ENCODE results near the gene ROBO2. TPM values are rescaled to one million over a fixed set of nuclear protein-coding genes. Genes with fewer than 3 reads are reported as not detected.

The ROBO2 gene
- polyA plus RNA-seq, 1 of the 3 experiments (the other 2 are of a cell fraction), result not detected

GRCh38 chr3:77052051-77052501, 12.2 kb downstream of the ROBO2 start:
- Histone ChIP-seq H3K9me2 (no peaks in the 10 kb centered on the region), H2AFZ (ENCODE audit: low read depth) (no peak overlapping the region), H3K9ac (no peak overlapping the region), H4K20me1 (ENCODE audit: insufficient read depth) (no peaks in the 10 kb centered on the region), H3K4me2 (no peak overlapping the region), H3K79me2 (ENCODE audit: insufficient read depth) (no peaks in the 10 kb centered on the region), H3K36me3 (replicated peaks in 1 of 2; ENCODE audit: control insufficient read depth in 1 of 2, insufficient read depth in 2 of 2, low read length in 1 of 2) (no peaks in the 10 kb centered on the region), H3K4me3 (ENCODE audit: low read depth in 2 of 2, low read length in 1 of 2) (no peak overlapping the region), H3K27ac (ENCODE audit: low read depth in 2 of 2, low read length in 1 of 2) (peak overlapping the region in 1 of 2 experiments; percentile 28; a peak in 2 of 4 replicates), H3F3A (replicated peaks; ENCODE audit: insufficient read depth) (no peaks in the 10 kb centered on the region), H3K27me3 (ENCODE audit: insufficient read depth) (no peaks in the 10 kb centered on the region), H3K4me1 (ENCODE audit: control insufficient read depth in 1 of 2, insufficient read depth in 2 of 2, low read depth in 1 of 2, low read length in 1 of 2) (peaks cover 0 to 4% of the 10 kb centered on the region in 2 experiments; a peak in 1 of 4 replicates), H3K9me3 (no peaks in the 10 kb centered on the region)
- WGBS (ENCODE audit: low lambda C conversion rate), result 57% methylated on average over 2 of the region's 2 CpGs
- ChIA-PET CTCF (interaction anchor here (1.0 to 2.2 kb wide), 3 partner anchors 11 to 373 kb away, joined by 3 to 7 read pairs (median 3); no protein-coding TSS in a partner anchor), POLR2A (no interaction called here)
- TF ChIP-seq GATA2 (CRISPR knock-in tag; IDR thresholded peaks at IDR 0.05), result 0 out of 2 replicates have a peak, but pooled peaks have one; percentile 12
- TF ChIP-seq FOXM1 (IDR thresholded peaks at IDR 0.05; ENCODE audit: low read depth), result no peak
- no peak for TF ChIP-seq MAX (IDR thresholded peaks at IDR 0.05; ENCODE audit: low read depth)
- TF ChIP-seq TCF12 (IDR thresholded peaks at IDR 0.05), result no peak
- TF ChIP-seq EP300 (IDR thresholded peaks at IDR 0.05; ENCODE audit: borderline replicate concordance in 1 of 2, low read depth in 1 of 2, low read length in 1 of 2), result no peak
- peak; percentile 14 for DNase-seq

- Histone ChIP-seq H3K4me3 (ENCODE audit: low read depth in 2 of 2, low read length in 1 of 2) (no peak overlapping the region), H3K27ac (ENCODE audit: low read depth in 2 of 2, low read length in 1 of 2) (peak overlapping the region in 1 of 2 experiments; percentile 68; a peak in 2 of 4 replicates), H3K4me1 (ENCODE audit: control insufficient read depth in 1 of 2, insufficient read depth in 2 of 2, low read depth in 1 of 2, low read length in 1 of 2) (peaks cover 0 to 4% of the 10 kb centered on the region in 2 experiments; a peak in 1 of 4 replicates), H3K9ac (no peak overlapping the region), H3K9me3 (no peaks in the 10 kb centered on the region), H4K20me1 (ENCODE audit: insufficient read depth) (no peaks in the 10 kb centered on the region), H3K36me3 (replicated peaks in 1 of 2; ENCODE audit: control insufficient read depth in 1 of 2, insufficient read depth in 2 of 2, low read length in 1 of 2) (no peaks in the 10 kb centered on the region), H3F3A (replicated peaks; ENCODE audit: insufficient read depth) (no peaks in the 10 kb centered on the region), H3K4me2 (no peak overlapping the region), H2AFZ (ENCODE audit: low read depth) (no peak overlapping the region), H3K9me2 (no peaks in the 10 kb centered on the region), H3K27me3 (ENCODE audit: insufficient read depth) (no peaks in the 10 kb centered on the region), H3K79me2 (ENCODE audit: insufficient read depth) (no peaks in the 10 kb centered on the region)
- peak; percentile 37 for DNase-seq
- ChIA-PET POLR2A (no interaction called here), CTCF (interaction anchor here (1.0 to 2.2 kb wide), 3 partner anchors 12 to 374 kb away, joined by 3 to 7 read pairs (median 3); no protein-coding TSS in a partner anchor)
- 24% methylated on average over 2 of the region's 2 CpGs for whole genome bisulfite sequencing (ENCODE audit: low lambda C conversion rate)
- TF ChIP-seq REST (IDR thresholded peaks at IDR 0.05; ENCODE audit: low read depth, low read length), result no peak
- no peak for TF ChIP-seq JUND (IDR thresholded peaks at IDR 0.05)
- TF ChIP-seq ZBTB33 (IDR thresholded peaks at IDR 0.05; ENCODE audit: borderline replicate concordance, low read depth), result no peak
- peak in 1 of 2 experiments; percentile 44; a peak in 1 of 4 replicates for TF ChIP-seq EP300 (IDR thresholded peaks at IDR 0.05; ENCODE audit: borderline replicate concordance in 1 of 2, low read depth in 1 of 2, low read length in 1 of 2)
- no peak for TF ChIP-seq RAD21 (IDR thresholded peaks at IDR 0.05; ENCODE audit: low read length)
- no peak for TF ChIP-seq IRF3 (IDR thresholded peaks at IDR 0.05; ENCODE audit: low read depth, low read length)
- no peak for TF ChIP-seq CTCF (IDR thresholded peaks at IDR 0.05)
- no peak for TF ChIP-seq FOXM1 (IDR thresholded peaks at IDR 0.05; ENCODE audit: low read depth)
- no peak for TF ChIP-seq RXRA (IDR thresholded peaks at IDR 0.05; ENCODE audit: borderline replicate concordance, low read depth)
- no peak for TF ChIP-seq TCF12 (IDR thresholded peaks at IDR 0.05)
- no peak for TF ChIP-seq MXI1 (IDR thresholded peaks at IDR 0.05; ENCODE audit: low read depth, low read length)
- TF ChIP-seq SMC3 (IDR thresholded peaks at IDR 0.05; ENCODE audit: low read depth, low read length), result no peak
Observed at GRCh38 chr3:77052733-77053670, 13.1 kb downstream of the ROBO2 start.

All from SK-N-SH (cell line).